ENCODE data around the gene GRID1.
A peak's percentile ranks its signal among the peaks of the same experiment; 100 is the strongest.

GRID1 gene

DNA sequence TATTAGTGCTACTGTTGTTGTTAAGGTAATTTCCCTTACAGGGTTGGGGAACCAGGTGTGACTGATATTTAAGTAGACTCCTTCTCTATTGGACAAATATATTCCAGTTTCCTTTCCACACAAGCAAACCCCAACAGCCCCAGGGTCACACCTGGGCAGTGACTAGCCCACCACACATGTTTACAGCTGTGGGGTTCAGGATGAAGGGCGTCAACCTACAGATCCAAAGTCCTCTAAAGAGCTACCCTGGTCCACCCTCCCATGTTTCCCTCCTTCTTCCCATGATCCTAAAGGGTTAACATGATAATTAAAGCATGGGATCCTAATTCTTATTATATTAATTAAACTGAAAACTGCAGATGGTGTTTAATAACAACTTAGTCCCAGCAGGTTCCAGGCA, 701.5 kb downstream of the GRID1 start:
- H3K4me1 ChIP-seq (ENCODE audit: control insufficient read depth, insufficient read depth, low read length), result no peaks in the 10 kb centered on the region
- H3K9me3 ChIP-seq (ENCODE audit: control insufficient read depth, insufficient read depth, low read depth, low read length), result no peaks in the 10 kb centered on the region
- no peak overlapping the region for H3K4me3 ChIP-seq (ENCODE audit: low read depth, low read length)
- ChIA-PET POLR2A (no interaction called here), CTCF (interaction anchor here (0.7 kb wide), 1 partner anchor 552 kb away, joined by 3 read pairs; no protein-coding TSS in a partner anchor)
- no peak overlapping the region for H3K27ac ChIP-seq (ENCODE audit: extremely low read depth, low read depth, low read length)
- TF ChIP-seq, protein P1, sequence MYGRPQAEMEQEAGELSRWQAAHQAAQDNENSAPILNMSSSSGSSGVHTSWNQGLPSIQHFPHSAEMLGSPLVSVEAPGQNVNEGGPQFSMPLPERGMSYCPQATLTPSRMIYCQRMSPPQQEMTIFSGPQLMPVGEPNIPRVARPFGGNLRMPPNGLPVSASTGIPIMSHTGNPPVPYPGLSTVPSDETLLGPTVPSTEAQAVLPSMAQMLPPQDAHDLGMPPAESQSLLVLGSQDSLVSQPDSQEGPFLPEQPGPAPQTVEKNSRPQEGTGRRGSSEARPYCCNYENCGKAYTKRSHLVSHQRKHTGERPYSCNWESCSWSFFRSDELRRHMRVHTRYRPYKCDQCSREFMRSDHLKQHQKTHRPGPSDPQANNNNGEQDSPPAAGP (tag by site-specific recombination; IDR thresholded peaks at IDR 0.05), result no peak
- TF ChIP-seq ZNF558 (tag by site-specific recombination; IDR thresholded peaks at IDR 0.05) (peak; percentile 92), HOXD13 (CRISPR knock-in tag; IDR thresholded peaks at IDR 0.05; ENCODE audit: borderline replicate concordance) (no peak), ZNF184 (tag by site-specific recombination; IDR thresholded peaks at IDR 0.05) (no peak), ZSCAN23 (tag by site-specific recombination; IDR thresholded peaks at IDR 0.05) (no peak)
- no peaks in the 10 kb centered on the region for H3K36me3 ChIP-seq (ENCODE audit: control insufficient read depth in 2 of 2, insufficient read depth in 1 of 2, low read length in 2 of 2)

DNA sequence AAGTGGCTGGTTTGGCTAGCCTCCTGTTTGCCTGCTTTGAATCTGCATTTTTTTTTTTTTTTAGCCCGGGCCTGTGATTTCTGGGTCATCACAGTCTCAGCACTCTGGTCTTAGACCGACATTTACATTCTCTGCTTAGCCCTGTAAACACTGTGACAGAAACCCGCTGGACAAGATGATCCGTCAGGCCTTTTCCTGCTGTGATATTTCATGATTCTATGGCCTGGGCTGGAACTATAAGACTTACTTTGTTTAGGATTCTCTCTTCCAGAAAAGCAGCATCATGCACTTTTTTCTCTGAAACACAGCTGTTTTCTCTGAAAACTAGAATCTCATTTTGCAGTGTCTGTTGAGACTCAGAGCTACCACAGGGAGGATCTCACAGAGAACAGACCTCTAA, 705.5 kb downstream of the GRID1 start:
- Histone ChIP-seq H3K27ac (ENCODE audit: extremely low read depth, low read depth, low read length) (no peak overlapping the region), H3K4me1 (ENCODE audit: control insufficient read depth, insufficient read depth, low read length) (no peaks in the 10 kb centered on the region), H3K4me3 (ENCODE audit: low read depth, low read length) (no peak overlapping the region), H3K36me3 (ENCODE audit: control insufficient read depth in 2 of 2, insufficient read depth in 1 of 2, low read length in 2 of 2) (no peaks in the 10 kb centered on the region), H3K9me3 (ENCODE audit: control insufficient read depth, insufficient read depth, low read depth, low read length) (no peaks in the 10 kb centered on the region)
- CTCF ChIA-PET, result no interaction called here
- TF ChIP-seq ZNF239 (tag by site-specific recombination; IDR thresholded peaks at IDR 0.05), result no peak
- TF ChIP-seq KLF1 (tag by site-specific recombination; IDR thresholded peaks at IDR 0.05), result no peak
- no peak for TF ChIP-seq ZNF654 (tag by site-specific recombination; IDR thresholded peaks at IDR 0.05; ENCODE audit: low read depth)
- no peak for TF ChIP-seq ZNF621 (tag by site-specific recombination; IDR thresholded peaks at IDR 0.05)
- no peak for TF ChIP-seq ZNF221 (tag by site-specific recombination; IDR thresholded peaks at IDR 0.05; ENCODE audit: borderline replicate concordance)
- TF ChIP-seq MYNN (tag by site-specific recombination; IDR thresholded peaks at IDR 0.05; ENCODE audit: borderline replicate concordance), result no peak
- TF ChIP-seq, protein P2, sequence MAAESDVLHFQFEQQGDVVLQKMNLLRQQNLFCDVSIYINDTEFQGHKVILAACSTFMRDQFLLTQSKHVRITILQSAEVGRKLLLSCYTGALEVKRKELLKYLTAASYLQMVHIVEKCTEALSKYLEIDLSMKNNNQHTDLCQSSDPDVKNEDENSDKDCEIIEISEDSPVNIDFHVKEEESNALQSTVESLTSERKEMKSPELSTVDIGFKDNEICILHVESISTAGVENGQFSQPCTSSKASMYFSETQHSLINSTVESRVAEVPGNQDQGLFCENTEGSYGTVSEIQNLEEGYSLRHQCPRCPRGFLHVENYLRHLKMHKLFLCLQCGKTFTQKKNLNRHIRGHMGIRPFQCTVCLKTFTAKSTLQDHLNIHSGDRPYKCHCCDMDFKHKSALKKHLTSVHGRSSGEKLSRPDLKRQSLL (tag by site-specific recombination; IDR thresholded peaks at IDR 0.05), result no peak
- TF ChIP-seq, protein P3, sequence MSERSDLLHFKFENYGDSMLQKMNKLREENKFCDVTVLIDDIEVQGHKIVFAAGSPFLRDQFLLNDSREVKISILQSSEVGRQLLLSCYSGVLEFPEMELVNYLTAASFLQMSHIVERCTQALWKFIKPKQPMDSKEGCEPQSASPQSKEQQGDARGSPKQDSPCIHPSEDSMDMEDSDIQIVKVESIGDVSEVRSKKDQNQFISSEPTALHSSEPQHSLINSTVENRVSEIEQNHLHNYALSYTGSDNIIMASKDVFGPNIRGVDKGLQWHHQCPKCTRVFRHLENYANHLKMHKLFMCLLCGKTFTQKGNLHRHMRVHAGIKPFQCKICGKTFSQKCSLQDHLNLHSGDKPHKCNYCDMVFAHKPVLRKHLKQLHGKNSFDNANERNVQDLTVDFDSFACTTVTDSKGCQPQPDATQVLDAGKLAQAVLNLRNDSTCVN (tag by site-specific recombination; optimal IDR thresholded peaks at IDR 0.05), result no peak
- no peak for TF ChIP-seq ZNF292 (tag by site-specific recombination; IDR thresholded peaks at IDR 0.05; ENCODE audit: borderline replicate concordance, low read depth)
- TF ChIP-seq ZNF776 (tag by site-specific recombination; IDR thresholded peaks at IDR 0.05; ENCODE audit: borderline replicate concordance), result no peak
- TF ChIP-seq REPIN1 (tag by site-specific recombination; IDR thresholded peaks at IDR 0.05; ENCODE audit: low read depth), result no peak
- no peak for TF ChIP-seq ZNF529 (tag by site-specific recombination; IDR thresholded peaks at IDR 0.05; ENCODE audit: insufficient replicate concordance)
- POLR2A ChIA-PET, result no interaction called here

DNA sequence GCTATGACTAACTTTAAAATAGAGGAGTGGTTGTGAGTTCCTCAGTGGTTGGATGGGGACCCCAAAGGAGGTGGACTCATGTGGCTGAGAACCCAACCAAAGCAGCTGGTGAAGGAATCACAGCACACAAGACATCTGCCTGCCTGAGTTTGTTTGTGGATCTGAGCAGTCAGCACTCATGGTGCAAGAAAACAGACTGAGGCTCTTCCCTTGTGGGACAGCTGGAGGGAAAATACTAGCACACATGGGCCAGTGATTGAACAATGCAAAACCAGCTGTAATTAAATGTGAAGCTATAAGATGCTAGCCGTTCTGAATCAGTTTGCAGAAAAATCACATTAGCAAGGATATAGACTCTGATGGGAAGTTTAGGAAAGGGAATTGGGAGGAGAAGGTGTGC, 707.3 kb downstream of the GRID1 start:
- Histone ChIP-seq H3K36me3 (ENCODE audit: control insufficient read depth in 2 of 2, insufficient read depth in 1 of 2, low read length in 2 of 2) (no peaks in the 10 kb centered on the region), H3K4me3 (ENCODE audit: low read depth, low read length) (no peak overlapping the region), H3K27ac (ENCODE audit: extremely low read depth, low read depth, low read length) (no peak overlapping the region), H3K4me1 (ENCODE audit: control insufficient read depth, insufficient read depth, low read length) (no peaks in the 10 kb centered on the region), H3K9me3 (ENCODE audit: control insufficient read depth, insufficient read depth, low read depth, low read length) (no peaks in the 10 kb centered on the region)
- CTCF ChIA-PET, result interaction anchor here (1.3 kb wide), 1 partner anchor 691 kb away, joined by 3 read pairs; no protein-coding TSS in a partner anchor
- POLR2A ChIA-PET, result no interaction called here
- TF ChIP-seq SETDB1 (IDR thresholded peaks at IDR 0.05; ENCODE audit: insufficient read length, low read length) (no peak), ZNF350 (tag by site-specific recombination; IDR thresholded peaks at IDR 0.05) (no peak), KLF7 (tag by site-specific recombination; IDR thresholded peaks at IDR 0.05; ENCODE audit: borderline replicate concordance) (no peak), ZNF404 (tag by site-specific recombination; IDR thresholded peaks at IDR 0.05) (no peak), ZBTB21 (tag by site-specific recombination; IDR thresholded peaks at IDR 0.05) (no peak), ZNF624 (tag by site-specific recombination; IDR thresholded peaks at IDR 0.05) (no peak), GFI1B (tag by site-specific recombination; IDR thresholded peaks at IDR 0.05) (no peak), ZNF140 (tag by site-specific recombination; IDR thresholded peaks at IDR 0.05) (no peak), ZNF530 (tag by site-specific recombination; IDR thresholded peaks at IDR 0.05; ENCODE audit: low read depth) (no peak)
- TF ChIP-seq, protein P4, sequence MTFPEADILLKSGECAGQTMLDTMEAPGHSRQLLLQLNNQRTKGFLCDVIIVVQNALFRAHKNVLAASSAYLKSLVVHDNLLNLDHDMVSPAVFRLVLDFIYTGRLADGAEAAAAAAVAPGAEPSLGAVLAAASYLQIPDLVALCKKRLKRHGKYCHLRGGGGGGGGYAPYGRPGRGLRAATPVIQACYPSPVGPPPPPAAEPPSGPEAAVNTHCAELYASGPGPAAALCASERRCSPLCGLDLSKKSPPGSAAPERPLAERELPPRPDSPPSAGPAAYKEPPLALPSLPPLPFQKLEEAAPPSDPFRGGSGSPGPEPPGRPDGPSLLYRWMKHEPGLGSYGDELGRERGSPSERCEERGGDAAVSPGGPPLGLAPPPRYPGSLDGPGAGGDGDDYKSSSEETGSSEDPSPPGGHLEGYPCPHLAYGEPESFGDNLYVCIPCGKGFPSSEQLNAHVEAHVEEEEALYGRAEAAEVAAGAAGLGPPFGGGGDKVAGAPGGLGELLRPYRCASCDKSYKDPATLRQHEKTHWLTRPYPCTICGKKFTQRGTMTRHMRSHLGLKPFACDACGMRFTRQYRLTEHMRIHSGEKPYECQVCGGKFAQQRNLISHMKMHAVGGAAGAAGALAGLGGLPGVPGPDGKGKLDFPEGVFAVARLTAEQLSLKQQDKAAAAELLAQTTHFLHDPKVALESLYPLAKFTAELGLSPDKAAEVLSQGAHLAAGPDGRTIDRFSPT (tag by site-specific recombination; IDR thresholded peaks at IDR 0.05), result no peak
